NCI-H69 (cell line): ENCODE data around the gene PRPF31.

Source experiments
- DNase-seq: peaks from one replicate; lab custom pipeline; 2025; lab: John Stamatoyannopoulos, UW

PRPF31 gene

GRCh38 chr19:54141356-54141755, 25.8 kb downstream of the PRPF31 start:
- DNase-seq = no peak

- DNase-seq = no peak
Measured at GRCh38 chr19:54142166-54142780, 26.7 kb downstream of the PRPF31 start.

GRCh38 chr19:54145541-54146158, 30.1 kb downstream of the PRPF31 start:
- DNase-seq = no peak

- no peak for DNase-seq
Measured at GRCh38 chr19:54147676-54148075, 32.1 kb downstream of the PRPF31 start.

GRCh38 chr19:54148158-54148557, 32.6 kb downstream of the PRPF31 start:
- no peak for DNase-seq

- no peak for DNase-seq
Measured at GRCh38 chr19:54149021-54149812, 33.7 kb downstream of the PRPF31 start.

- no peak for DNase-seq
Measured at GRCh38 chr19:54151362-54152035, 35.9 kb downstream of the PRPF31 start.

GRCh38 chr19:54152267-54152666, 36.7 kb downstream of the PRPF31 start:
- no peak for DNase-seq

GRCh38 chr19:54152878-54153524, 37.4 kb downstream of the PRPF31 start:
- DNase-seq = no peak

- DNase-seq = no peak
Measured at GRCh38 chr19:54153731-54154326, 38.3 kb downstream of the PRPF31 start.

- no peak for DNase-seq
Measured at GRCh38 chr19:54154603-54155345, 39.2 kb downstream of the PRPF31 start.

- DNase-seq = no peak
Measured at GRCh38 chr19:54155694-54156093, 40.1 kb downstream of the PRPF31 start.

GRCh38 chr19:54156490-54156889, 40.9 kb downstream of the PRPF31 start:
- no peak for DNase-seq

GRCh38 chr19:54156953-54157352, 41.4 kb downstream of the PRPF31 start:
- no peak for DNase-seq

- DNase-seq = peak; percentile 39
Measured at GRCh38 chr19:54158812-54159351, 43.3 kb downstream of the PRPF31 start.

GRCh38 chr19:54159352-54160181, 44.0 kb downstream of the PRPF31 start, which contains the start of gene LENG1:
TSS of gene LENG1 (minus strand) at chr19:54159721. CDS start at chr19:54159695, 26 bp downstream.
- peak; percentile 100 for DNase-seq

- peak; percentile 78 for DNase-seq
Measured at GRCh38 chr19:54160182-54160811, 44.7 kb downstream of the PRPF31 start.

- peak; percentile 60 for DNase-seq
Measured at GRCh38 chr19:54160854-54161253, 45.3 kb downstream of the PRPF31 start.

- DNase-seq = peak; percentile 92
Measured at GRCh38 chr19:54162241-54162805, 46.8 kb downstream of the PRPF31 start.
